Amniotic epithelial cell (primary cell): ENCODE data around the gene CSTF1.

Source experiments
- DNase-seq: peaks from one replicate; pipeline ENCODE4 v3.0.0-alpha.2; 2010; ENCODE audit warnings: low read depth

Gene CSTF1

DNA sequence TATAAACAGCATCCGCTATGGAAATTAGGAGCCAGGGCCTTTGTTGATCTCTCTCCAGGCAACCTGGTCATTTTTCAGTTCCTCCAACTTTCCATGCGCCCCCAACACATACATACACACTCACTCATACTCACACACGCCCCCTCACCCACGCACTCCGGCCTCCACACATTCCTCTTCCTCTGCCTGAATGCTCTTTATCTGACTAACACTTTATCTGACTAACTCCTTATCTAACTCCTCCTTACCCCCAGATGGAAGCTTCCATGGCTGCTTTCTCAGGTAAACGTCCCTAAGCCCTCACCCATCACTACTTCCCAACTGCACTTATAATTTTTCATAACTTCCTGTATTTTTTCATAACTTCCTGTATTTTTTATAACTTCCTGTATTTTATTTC is 37.1 kb downstream of the CSTF1 start:
- DNase-seq = peak; percentile 82

DNA sequence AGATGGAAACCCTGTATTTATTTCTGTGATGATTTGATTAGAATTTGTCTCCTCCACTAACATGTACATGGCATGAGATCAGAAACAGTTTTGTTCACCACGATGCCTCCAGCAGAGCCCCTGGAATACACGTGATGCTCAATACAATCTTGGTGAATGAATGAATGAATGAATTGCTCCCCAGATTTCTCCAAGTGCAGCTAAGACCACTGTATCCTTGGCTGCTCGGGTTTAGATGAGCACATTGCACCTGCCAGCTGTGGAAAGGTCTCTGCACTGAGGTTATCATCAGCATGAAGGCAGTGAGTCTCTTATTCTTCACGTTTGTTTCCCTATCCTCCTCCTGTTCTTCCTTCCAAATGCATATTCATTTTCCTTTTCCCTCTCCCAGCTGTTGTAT is 37.5 kb downstream of the CSTF1 start:
- DNase-seq = no peak

DNA sequence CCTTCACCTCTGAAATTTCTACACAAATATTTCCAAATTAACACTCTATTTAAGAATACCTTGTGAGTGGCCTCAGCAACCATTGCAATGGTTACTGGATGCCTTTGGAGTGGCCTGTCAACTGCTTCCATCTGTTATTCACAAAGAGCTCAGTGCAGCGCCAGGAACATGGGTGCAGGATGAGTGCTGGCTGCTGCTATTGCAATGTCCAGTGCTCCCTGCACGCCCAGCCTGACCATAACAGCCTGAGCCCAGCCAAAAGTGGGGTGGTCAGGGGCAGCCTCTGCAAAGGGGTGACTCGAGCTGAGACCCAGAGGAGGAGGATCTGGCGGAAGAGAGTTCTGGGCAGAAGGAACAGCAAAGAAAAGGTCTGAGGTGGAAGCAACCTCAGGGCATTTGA is 38.0 kb downstream of the CSTF1 start:
- no peak for DNase-seq

DNA sequence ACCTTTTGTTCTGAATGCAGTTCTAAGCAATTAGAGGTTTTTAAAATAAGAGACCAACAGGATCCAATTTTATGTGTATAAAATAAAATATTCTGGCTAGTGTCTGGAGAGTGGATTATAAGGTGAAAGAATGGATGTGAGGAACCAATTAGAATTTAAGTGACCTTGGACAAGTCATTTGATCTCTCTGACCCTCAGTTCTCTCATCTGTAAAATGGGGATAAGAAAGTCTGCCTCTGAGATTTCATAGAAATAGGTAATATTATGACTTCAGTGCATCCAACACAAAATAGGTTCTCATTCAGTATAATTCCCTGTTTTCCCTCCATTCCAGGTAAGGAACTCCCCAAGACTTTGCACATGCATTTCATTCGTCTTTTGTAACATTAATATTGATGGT is 38.5 kb downstream of the CSTF1 start:
- no peak for DNase-seq

DNA sequence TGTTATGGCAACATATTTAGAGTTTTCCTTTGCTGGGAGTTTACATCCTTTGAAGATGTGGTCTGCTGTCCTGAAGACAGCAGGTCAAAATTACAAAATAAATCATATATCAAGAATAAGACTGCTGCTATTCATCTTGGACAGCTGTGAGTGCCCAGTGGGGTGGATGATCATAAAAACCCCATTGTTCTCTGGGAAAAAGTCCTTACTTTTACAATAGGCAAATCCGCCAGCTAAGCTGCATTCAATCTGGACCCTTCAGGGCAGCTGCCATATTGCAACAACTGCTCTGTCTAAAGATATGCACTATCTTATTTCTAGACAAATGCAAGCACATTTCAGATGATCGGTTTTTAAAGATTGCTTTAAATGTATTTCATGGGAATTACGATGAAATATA is 39.0 kb downstream of the CSTF1 start:
- DNase-seq = no peak

DNA sequence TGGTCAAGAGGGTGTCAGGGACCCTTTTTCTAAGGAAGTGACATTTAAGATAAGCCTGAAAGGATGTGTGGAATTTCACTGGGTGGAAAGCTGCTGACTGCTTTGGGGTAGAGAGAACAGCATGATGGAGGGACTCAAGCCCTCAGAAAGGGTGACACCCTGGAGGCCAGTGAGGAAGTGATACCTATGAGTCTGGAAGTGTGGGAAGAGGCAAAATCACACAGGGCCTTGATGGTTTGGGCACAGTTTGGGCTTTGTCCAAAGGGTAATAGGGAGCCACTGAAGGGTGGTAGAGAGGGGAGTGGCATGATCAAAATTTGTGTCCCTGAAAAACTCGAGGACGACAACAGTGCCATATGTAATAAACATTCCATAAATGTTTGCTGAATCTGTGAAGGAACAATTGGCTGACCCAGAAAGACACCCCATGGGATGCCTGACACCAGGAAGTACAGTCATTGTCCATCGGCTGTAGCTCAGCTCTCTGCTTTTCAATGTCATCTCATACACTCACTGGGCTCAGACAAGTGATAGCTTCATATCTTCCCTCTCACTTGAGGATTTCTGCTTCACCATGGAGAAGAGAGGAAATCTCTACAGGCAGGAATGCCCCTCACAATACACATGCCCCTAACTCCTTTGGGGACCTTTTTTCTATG is 40.9 kb downstream of the CSTF1 start:
- DNase-seq = peak; percentile 1

DNA sequence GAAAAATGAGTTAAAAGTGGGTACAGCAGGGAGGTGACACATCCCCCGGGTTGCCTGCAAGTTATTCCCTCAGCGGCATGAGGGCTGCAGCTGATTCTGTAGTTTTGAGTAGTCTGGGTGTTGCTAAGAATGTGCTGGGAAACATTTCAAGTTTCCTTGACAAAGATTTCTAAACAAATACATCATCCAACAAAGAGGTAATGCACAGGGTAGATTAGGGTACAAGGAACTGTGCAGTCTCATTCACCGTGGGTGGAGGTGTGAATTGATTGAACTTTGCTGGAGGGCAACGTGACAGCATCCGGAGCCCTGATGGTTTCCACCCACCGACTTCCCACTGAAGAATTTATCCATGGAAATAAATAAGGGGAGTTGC is 41.4 kb downstream of the CSTF1 start:
- peak; percentile 67 for DNase-seq

DNA sequence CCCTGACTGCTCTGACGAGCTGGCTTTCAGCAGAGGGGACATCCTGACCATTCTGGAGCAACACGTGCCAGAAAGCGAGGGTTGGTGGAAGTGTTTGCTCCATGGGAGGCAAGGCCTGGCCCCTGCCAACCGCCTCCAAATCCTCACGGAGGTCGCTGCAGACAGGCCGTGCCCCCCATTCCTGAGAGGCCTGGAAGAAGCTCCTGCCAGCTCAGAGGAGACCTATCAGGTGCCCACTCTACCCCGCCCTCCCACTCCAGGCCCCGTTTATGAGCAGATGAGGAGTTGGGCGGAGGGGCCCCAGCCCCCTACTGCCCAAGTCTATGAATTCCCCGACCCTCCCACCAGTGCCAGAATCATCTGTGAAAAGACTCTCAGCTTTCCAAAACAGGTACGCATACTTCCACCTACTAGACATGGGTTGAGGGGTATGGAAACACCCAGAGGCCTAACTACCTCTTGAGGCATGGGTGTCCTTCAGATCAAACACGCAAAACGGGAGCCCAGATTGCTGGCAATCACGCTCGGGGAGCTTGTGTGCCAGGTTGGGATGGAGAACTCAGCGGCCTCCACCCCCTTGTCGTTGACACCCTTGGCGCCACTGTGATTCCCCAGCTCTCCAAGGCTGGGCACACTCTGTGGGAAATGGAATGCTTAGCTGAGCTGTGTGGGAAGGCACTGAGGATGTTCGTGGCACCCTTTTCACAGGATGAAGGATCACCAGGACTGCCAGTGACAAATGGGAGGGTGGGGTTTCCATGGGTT is 44.9 kb downstream of the CSTF1 start:
- no peak for DNase-seq

DNA sequence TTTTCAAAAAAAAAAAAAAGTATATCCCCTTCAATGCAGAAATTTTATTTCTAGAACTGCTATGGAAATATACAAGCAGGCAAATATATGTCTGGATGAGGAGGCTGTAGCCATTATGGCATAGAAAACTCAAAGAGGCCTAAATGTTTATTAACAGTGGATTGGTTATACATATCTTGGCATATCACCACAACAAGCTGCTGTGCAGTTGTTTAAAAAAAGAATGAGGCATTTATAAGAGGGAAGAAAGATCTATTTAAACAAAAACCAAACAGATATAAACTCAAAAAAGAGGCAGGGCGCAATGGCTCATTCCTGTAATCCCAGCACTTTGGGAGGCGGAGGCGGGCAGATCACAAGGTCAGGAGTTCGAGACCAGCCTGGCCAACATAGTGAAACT is 45.8 kb downstream of the CSTF1 start:
- DNase-seq = no peak

DNA sequence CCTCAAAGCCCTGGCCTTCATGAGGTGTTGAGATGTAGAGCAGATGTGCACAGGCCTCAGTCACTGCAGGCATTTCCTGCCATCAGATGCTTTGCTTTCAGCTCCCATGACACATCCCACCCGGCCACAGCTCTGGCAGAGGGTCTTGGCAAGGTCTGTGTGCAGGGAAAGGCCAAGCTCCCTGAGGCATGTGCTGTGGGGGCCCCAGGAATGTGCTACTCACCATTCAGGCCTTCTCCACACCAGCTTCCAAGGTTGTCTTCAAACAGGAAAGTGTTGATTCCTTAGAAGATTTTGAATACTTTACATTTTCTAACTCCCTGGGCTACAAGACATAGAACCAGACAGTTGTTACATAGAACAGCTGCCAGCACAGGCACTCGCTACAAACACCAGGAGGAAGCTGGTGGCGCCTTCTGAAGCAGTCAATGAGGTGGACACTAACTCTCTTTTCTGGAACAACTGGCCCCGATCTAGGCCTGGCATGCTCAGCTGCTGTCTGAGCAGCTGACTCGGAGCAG is 47.4 kb downstream of the CSTF1 start:
- peak; percentile 89 for DNase-seq

DNA sequence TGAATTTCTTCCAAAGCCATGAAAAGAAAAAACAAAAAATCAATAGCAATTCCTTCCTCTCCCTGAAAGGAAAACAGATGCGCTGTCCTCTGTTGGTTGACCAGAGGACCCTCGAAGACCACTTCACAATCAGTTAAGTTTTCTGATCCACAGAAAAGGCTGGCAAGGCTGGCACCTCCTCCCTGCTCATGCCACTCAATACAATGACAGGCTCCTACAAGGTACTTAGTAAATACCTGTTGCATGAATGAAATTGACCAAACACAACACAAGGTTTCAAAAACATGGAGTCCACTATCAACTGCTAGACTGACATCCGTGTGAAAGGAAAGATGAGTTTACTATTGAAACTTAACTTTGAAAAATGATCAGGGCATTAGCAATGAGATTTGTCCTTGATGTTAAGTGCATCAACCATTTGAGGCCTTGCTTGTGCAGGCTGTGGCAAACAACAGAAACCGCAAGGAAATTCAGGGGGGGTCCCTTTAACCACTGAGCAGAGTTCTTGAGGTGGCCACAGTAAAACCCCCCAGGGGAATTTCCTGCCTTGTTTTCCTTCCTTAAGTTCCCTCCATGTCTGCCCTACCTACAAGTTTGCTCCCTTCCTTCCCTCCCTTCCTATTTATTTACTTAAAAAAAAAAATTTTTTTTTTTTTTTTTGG is 48.0 kb downstream of the CSTF1 start:
- no peak for DNase-seq

DNA sequence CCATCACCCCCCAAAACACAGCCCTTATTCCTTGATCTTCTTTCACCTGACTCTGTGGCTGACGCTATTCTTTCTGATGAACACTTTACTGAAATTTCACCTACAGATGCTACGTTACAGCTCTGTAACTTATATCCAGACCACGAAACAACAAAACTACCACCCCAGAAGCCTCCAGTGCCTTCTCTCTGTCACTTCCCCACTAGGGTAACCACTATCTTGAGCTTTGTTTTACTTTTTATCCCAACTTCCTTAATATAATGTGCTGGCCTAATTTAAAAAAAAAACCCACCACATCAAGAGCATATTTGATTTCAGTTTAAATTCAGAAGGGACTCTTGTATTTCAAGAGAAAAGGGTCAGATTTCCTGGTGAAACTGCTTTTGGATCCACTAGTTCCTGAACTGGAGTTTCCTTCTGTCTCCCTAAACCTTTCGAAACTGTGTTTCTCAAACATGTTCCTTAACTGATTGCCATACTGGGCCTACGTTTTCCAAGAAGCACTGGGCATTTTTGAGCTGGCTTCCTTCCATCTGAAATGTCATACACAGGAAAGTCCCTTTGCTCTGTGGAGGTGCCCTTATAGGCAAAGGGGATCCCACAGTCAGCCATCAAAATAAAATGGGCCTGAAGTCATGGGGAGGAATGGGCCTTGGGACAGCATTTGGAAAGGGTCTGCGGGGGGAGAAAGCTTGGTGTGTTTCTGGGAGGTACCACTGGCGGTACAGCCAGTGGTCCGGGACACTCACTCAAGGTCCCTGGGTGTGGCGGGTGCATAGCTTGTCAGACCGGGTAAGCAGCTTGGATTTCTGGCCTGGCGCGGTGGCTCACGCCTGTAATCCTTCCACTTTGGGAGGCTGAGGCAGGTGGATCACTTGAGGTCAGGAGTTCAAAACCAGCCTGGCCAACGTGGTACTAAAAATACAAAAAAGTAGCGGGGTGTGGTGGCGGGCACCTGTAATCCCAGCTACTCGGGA is 50.2 kb downstream of the CSTF1 start:
- DNase-seq = no peak

DNA sequence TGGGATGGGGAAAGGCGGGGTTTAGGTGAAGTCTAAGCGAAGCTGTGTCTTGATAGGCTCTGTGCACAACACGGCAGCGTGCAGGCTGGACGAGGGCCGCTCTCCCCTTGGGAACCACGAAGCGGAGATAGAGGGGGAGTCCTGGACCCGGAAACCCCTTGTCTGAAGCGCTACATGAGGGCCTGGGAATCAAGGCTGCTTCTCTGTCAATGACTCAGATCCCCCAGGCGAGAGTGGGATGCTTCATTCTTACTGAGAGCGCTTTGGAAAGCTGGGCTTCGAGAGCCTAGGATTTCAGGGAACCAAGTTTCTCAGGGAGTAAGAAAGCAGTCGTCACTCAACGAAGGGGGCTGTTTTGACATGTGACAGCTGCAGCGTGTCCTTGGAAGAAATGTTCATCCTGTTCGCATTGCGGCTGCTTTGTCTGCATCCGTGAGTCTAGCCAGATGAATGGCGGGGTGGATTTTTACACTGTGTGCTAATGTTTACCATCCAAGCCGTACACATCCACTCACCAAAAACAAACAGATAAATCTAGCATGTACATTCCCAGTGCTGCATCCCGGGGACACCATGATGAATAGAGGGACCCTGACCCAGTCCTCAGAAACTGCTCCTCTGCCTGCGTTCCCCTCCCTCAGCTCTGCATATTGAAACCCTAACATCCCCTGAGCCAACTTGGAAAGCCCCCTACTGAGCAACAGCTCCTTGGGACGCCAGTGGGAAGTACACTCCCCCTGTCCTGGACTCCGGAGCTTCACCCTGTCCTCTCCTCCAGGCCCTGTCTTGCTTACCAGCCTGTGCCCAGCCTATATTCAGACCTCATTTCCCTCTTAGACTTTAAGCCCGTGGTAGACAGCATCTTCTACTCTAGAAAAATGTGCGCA is 51.5 kb downstream of the CSTF1 start:
- DNase-seq = no peak

DNA sequence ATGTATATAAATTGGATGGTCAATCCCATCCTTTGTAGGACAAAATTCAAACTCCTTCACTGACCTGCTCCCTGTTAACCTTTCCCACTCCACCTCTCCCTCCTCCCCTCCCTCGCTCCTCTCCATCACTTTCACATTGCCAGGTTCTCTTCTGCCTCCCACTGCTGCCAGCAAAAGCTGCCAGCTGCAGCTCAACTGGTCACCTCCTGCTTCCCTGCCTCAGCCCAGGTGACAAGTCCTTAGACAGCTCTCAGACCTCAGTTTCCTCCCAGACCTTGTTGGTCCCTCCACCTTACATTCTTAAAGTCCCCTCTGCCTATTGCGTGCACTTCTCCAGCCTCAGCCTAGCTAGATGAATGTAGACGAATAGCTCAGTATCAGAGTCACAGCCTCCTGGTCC is 52.7 kb downstream of the CSTF1 start:
- DNase-seq = no peak

DNA sequence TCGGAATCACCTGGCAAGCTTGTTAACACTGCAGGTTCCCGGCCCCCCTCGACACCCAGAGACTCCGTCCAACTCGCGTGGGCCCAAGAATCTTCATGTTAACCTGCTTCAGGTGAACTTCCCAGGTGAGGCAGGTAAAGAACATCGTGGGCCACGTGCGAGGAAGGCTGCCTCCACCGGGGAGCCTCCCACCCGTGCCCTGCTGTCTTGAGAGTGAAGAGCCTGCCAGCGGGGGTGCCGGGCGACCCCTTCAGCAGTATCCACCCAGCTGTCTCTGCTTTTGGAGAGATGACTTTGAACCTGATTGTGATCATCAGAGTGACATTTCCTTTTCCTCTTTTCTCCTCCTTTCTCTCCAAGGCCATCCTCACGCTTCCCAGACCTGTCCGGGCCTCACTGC is 53.1 kb downstream of the CSTF1 start:
- no peak for DNase-seq

DNA sequence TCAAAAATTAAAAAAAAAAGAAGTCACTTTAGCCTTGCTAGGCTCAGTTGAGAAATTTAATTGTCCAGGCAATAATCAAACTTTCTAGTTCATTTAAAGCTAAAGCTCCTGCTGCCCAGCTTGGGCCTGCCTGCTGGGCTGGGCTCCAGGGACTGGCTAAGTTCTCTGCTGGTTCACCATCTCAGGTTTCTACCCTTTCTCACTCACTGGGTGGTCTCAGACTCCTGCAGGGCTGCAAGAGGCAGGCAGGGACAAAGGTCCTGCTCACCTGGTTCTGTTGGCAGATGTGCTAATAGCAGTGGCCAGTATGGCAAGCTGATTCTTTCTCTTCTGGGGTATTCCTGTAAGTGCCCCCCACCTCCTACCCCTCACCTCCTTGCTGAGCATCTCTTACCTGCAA is 54.8 kb downstream of the CSTF1 start:
- DNase-seq = no peak

DNA sequence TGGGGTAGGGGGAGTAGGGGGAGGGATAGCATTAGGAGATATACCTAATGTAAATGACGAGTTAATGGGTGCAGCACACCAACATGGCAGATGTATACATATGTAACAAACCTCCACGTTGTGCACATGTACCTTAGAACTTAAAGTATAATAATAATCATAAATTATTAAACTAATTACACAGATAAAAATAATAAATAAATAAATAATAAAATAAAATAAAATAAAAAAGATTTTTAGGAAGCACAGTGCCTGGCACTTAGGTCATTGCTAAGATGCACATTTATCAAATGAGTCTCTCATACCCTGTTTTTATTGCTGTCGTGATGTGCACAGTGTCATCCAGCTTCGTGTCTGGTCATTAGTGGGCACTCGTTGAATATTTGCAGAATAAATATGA is 57.0 kb downstream of the CSTF1 start:
- no peak for DNase-seq

DNA sequence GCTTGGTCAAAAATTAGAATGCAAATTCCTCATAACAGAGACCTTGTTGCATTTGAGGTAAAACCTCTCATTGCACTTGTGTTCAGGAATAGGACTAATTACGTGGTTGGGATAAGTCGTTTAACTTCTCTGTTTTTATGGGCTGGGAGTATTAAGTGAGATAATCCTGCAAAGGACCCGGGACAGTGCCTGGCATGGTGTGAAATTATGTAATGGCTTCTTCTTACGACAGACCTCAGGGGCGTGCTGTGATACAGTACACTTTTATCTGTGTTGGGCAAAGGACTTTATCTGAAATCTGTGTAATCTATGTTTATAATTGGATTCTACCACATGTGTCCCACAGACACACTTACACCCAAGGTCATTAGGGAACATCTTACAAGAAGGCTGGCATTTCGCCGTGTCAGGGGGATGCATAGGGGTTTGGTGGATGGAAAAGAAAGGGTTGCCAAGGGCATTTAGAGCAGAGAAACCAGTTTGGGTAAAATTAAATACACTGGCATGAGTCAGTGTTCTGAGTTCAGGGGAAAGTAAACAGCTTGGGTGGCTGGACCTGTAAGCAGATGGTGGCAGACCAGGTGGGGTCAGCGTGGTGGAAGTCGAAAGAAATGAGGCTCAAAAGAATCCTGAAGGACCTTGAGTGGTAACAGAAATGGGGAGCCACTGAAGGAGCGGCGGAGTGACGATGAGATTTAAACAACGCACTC is 58.8 kb downstream of the CSTF1 start:
- peak; percentile 7 for DNase-seq

DNA sequence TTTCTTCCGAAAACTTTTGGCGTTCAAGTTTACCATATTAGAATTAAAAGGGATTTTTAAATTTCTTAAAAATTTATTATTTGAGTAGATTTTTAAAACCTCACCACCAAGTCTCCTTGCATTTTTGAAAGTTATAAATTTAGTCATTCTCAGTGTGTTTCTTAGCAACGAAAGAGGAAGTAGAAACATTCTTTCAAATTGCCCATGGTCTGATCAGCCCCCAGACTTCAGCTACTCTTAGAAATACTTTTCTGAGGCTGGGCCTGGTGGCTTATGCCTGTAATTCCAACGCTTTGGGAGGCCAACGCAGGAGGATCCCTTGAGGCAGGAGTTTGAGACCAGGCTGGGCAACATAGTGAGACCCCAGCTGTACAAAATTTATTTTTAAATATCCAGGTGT is 60.9 kb downstream of the CSTF1 start:
- DNase-seq = no peak

DNA sequence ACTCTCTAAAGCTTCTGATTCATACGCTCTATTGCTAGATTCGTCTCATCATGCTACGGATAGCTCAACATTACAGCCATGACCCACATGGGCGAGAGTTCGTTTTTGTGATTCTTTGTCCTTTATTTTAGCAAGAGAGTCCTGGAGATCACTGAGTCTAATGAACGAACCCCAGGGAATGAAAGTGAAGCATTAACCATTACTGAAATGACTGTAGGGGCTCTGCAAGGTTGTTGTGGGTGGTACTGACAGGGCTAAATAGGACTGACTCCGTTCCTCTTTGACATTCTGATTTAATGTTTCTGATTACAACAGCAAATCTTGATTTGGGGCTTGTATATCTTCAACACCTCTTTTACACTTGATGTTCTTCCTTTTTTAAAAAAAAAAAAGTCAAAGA is 62.3 kb downstream of the CSTF1 start:
- DNase-seq = no peak
